CD4-positive, CD25-positive, alpha-beta regulatory T cell (primary cell): ENCODE measurements around the gene SNX32. TPM values are rescaled to one million over a fixed set of nuclear protein-coding genes. Genes with fewer than 3 reads are reported as not detected.

Experiments
- ATAC-seq, 2 donors: fragments of 150-1000 bp; cut with Tn5 transposase; one replicate each; pipeline ENCODE4 v1.10.0; 2021; ENCODE audit warnings: low read depth in 2 of 2, moderate number of reproducible peaks in 2 of 2, moderate library complexity in 1 of 2
- DNase-seq, 3 donors: peaks; one replicate each; pipeline versions ENCODE4 v3.0.0 to v3.0.0-alpha.2; 2012 to 2022; ENCODE audit warnings: mixed read lengths in 1 of 3
- H3K27ac ChIP-seq: one replicate; pipeline ENCODE4 v1.7.0; 2013; ENCODE audit warnings: mild to moderate bottlenecking, low read length; ENCODE audit not compliant: insufficient read depth, poor library complexity, severe bottlenecking
- H3K27me3 ChIP-seq: one replicate; pipeline ENCODE4 v1.7.0; 2013; ENCODE audit warnings: low read length; ENCODE audit not compliant: control insufficient read depth, insufficient read depth
- H3K36me3 ChIP-seq: one replicate; pipeline ENCODE4 v1.7.0; 2013; ENCODE audit warnings: mild to moderate bottlenecking, low read length, moderate library complexity; ENCODE audit not compliant: control insufficient read depth, insufficient read depth
- H3K4me1 ChIP-seq: 2 replicates; pipeline ENCODE4 v1.7.0; 2013; ENCODE audit warnings: mild to moderate bottlenecking, low read length; ENCODE audit not compliant: insufficient read depth, control insufficient read depth, poor library complexity, severe bottlenecking
- H3K4me3 ChIP-seq: one replicate; pipeline ENCODE4 v1.7.0; 2013; ENCODE audit warnings: low read depth, mild to moderate bottlenecking, low read length, moderate library complexity
- H3K9me3 ChIP-seq, 2 experiments: 1 replicate in 1 of 2; 2 replicates in 1 of 2; pipeline ENCODE4 v1.7.0; 2013; ENCODE audit warnings: low read length in 2 of 2, mild to moderate bottlenecking in 1 of 2, moderate library complexity in 1 of 2; ENCODE audit not compliant: control insufficient read depth in 2 of 2
- H3K27ac Mint-ChIP-seq, 3 donors: one replicate each; pipeline ENCODE4 v1.8.0; 2020 to 2022; ENCODE audit warnings: mild to moderate bottlenecking in 3 of 3, mixed read lengths in 3 of 3, moderate library complexity in 2 of 3
- H3K27me3 Mint-ChIP-seq: one replicate; pipeline ENCODE4 v1.8.0; 2022; ENCODE audit warnings: mild to moderate bottlenecking, mixed read lengths
- H3K36me3 Mint-ChIP-seq: one replicate; pipeline ENCODE4 v1.8.0; 2020; ENCODE audit warnings: mixed read lengths
- H3K4me1 Mint-ChIP-seq, 4 donors: one replicate each; pipeline ENCODE4 v1.8.0; 2020 to 2022; ENCODE audit warnings: mixed read lengths in 4 of 4, mild to moderate bottlenecking in 1 of 4
- H3K4me3 Mint-ChIP-seq, 4 donors: one replicate each; pipeline ENCODE4 v1.8.0; 2020 to 2022; ENCODE audit warnings: mild to moderate bottlenecking in 4 of 4, mixed read lengths in 4 of 4, moderate library complexity in 3 of 4
- H3K9me3 Mint-ChIP-seq, 7 donors: one replicate each; pipeline ENCODE4 v1.8.0; 2020 to 2022; ENCODE audit warnings: mixed read lengths in 7 of 7, mild to moderate bottlenecking in 3 of 7, moderate library complexity in 2 of 7
- polyA plus RNA-seq, 4 donors: library from polyadenylated mRNA; unstranded; fragments of 300-500 nt; fragmentation: Illumina TruSeq; gene quantifications; one replicate each; pipeline ENCODE4 v1.2.3, GENCODE V29; 2021
- total RNA-seq: library from RNA; stranded (reverse); gene quantifications from one replicate; pipeline ENCODE4 v1.2.3, GENCODE V29; 2022

The SNX32 gene
- total and polyA plus RNA-seq, 5 donors from 2014 or later: 0.32 to 1.3 (median 0.44) TPM

DNA sequence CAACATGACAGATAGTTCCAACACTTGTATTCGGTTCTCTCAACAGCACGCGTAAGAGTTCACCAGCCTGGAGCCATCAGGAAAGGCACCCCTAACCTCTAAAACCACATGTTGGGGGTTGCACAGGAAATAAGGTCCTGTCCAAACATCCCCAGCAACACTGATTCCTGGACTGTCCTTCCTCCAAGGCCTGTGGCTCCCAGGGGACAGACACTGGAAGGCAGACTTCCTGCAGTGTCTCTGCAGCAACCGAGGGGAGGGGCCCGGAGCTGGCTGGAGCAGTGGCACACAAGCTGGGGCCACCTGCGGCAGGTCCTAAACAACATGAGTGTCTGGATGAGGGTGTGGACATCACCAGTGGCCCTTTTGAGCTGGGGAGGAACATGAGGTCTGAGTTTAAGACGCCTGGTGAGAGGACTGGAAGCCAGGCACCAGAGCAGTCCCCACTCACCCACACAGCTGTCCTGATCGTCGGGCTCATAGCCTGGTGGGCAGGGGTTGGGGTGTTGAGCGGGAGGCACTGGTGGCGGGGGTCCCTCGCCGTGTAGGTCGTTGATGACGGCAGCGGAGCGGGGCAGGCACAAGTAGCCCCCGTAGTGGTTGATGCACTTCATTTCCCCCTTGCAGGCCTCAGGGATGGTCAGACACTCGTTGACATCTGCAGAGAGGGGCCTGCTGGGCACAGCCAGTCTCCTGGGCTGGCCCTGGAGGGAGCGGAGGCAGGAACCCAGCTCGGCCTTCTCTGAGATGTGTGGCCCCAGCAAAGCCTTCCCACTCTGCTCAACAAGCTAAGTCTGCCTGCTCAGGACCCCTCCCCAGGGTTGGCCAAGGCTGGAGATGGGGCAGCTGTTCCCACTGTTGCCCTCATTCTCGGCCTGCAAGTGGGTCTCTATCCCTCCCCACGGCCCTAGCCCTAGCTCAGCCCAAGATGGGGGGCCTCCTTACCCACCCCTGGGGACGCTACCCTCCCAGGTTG is 37.2 kb downstream of the SNX32 start:
- Mint-ChIP-seq H3K9me3 (no peaks in the 10 kb centered on the region), H3K4me1 (peaks cover 0 to 24% (median 10%) of the 10 kb centered on the region in 4 donors), H3K27ac (peak overlapping the region in 1 of 3 donors; percentile 20)

DNA sequence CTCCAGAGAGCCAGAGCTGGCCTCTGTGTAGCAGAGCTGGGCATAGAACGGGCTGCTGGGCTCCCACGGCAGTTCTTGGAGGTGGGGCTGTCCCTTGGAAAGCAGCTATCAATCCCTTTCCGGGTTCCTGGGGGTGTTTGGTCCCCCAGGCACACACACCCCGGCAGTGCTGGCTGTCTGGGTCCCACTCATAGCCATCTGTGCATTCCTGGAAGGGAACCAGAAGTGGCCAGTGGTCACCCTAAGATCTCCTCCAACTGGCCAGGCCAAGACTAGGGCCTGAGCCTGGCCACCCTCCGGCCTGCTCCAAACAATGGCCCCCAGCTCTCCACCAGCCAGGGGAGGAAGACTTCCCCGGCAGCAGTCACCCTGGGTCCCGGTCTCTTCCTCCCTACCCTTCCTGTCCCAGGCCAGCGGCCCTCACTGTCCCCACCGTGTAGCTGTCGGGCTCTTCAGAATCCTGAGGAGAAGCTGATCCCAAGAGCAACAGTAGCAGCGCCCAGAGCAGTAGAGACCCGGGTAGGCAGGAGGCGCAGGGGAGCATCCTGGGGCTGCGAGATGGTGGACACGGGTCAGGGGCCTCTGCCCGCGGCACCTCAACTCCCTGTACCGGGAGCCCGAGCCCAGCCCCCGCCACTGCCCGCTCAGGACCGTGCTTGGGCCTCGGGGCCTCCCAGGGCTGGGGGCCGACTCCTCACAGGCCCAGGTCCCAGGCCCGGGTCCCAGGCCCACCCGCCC is 38.2 kb downstream of the SNX32 start:
- Histone ChIP-seq H3K27ac (no peak overlapping the region), H3K4me1 (peaks cover 16% of the 10 kb centered on the region), H3K4me3 (no peak overlapping the region), H3K36me3 (peaks cover 2% of the 10 kb centered on the region), H3K27me3 (no peaks in the 10 kb centered on the region), H3K9me3 (no peaks in the 10 kb centered on the region)
- H3K4me1 Mint-ChIP-seq: peaks cover 0 to 27% (median 10%) of the 10 kb centered on the region in 4 donors
- H3K36me3 Mint-ChIP-seq: no peaks in the 10 kb centered on the region
- ATAC-seq: no peak
- H3K27ac Mint-ChIP-seq: peak overlapping the region in 2 of 3 donors; percentile 26 to 32
- peaks cover 11% of the 10 kb centered on the region for H3K27me3 Mint-ChIP-seq
- H3K4me3 Mint-ChIP-seq: peak overlapping the region in 3 of 4 donors; percentile 44 to 81 (median 52)
- no peaks in the 10 kb centered on the region for H3K9me3 Mint-ChIP-seq
- no peak for DNase-seq

More for the DNA sequence above, 37.2 kb downstream of the SNX32 start:
- peaks cover 16% of the 10 kb centered on the region for H3K4me1 ChIP-seq
- ATAC-seq (no peak), DNase-seq (no peak)
- no peak overlapping the region for H3K27ac ChIP-seq
- peak overlapping the region in 2 of 4 donors; percentile 66 to 75 for H3K4me3 Mint-ChIP-seq
- H3K27me3 Mint-ChIP-seq: peaks cover 11% of the 10 kb centered on the region
- no peak overlapping the region for H3K4me3 ChIP-seq
- H3K36me3 Mint-ChIP-seq: no peaks in the 10 kb centered on the region
- peaks cover 4% of the 10 kb centered on the region for H3K36me3 ChIP-seq
- no peaks in the 10 kb centered on the region for H3K9me3 ChIP-seq
- H3K27me3 ChIP-seq: no peaks in the 10 kb centered on the region

DNA sequence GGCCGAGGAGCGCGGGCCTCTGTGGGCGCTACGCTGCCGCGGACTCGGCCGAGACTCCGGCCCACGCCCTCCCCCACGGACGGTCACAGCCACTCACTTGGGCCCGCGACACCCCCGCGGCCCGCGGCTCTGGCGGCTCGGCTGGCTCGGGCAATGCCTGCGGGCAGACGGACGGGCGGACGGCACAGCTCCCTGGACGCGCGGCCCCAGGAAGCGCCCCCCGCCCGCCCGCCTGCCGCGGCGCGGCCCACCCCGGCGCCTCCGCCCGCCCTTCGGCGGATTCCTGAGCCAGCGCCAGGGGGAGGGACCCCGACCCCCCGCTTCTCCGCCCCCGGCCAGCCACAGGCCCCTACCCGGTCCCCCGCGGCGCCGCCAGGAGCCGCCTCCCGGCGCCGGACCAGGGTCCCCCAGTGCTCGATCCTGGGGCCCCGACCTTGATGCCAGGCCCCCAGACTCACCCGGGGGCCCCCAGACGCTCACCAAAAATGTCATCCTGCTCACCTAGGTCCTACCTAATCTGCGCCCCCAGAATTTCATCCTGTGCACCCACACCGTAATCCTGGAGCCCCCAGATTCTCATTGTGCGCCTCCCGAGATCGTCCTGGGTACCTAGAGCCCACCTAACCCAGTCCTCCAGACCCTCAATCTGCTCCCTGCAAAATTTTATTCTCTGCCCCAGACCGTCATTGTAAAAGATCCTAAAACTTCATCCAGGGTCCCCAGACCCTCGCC is 39.0 kb downstream of the SNX32 start, which contains the start of gene EFEMP2:
EFEMP2 (minus strand) TSS at position 215 of the 732 bp plus-strand sequence. CDS start 446 bp downstream, outside the sequence.
- Mint-ChIP-seq H3K4me3 (peak within 1 kb of the TSS; percentile 73 to 99 (median 88)), H3K9me3 (no peaks in the 10 kb centered on the region), H3K27me3 (peaks cover 11% of the 10 kb centered on the region), H3K36me3 (no peaks in the 10 kb centered on the region), H3K4me1 (peaks cover 0 to 27% (median 10%) of the 10 kb centered on the region in 4 donors), H3K27ac (peak within 1 kb of the TSS; percentile 73 to 95 (median 79))
- H3K27me3 ChIP-seq: no peaks in the 10 kb centered on the region
- H3K4me1 ChIP-seq: peaks cover 16% of the 10 kb centered on the region
- peak within 1 kb of the TSS; percentile 88 for H3K27ac ChIP-seq
- peaks cover 1% of the 10 kb centered on the region for H3K36me3 ChIP-seq
- DNase-seq (no peak), ATAC-seq (no peak)
- H3K4me3 ChIP-seq: peak within 1 kb of the TSS; percentile 61
- H3K9me3 ChIP-seq: no peaks in the 10 kb centered on the region

DNA sequence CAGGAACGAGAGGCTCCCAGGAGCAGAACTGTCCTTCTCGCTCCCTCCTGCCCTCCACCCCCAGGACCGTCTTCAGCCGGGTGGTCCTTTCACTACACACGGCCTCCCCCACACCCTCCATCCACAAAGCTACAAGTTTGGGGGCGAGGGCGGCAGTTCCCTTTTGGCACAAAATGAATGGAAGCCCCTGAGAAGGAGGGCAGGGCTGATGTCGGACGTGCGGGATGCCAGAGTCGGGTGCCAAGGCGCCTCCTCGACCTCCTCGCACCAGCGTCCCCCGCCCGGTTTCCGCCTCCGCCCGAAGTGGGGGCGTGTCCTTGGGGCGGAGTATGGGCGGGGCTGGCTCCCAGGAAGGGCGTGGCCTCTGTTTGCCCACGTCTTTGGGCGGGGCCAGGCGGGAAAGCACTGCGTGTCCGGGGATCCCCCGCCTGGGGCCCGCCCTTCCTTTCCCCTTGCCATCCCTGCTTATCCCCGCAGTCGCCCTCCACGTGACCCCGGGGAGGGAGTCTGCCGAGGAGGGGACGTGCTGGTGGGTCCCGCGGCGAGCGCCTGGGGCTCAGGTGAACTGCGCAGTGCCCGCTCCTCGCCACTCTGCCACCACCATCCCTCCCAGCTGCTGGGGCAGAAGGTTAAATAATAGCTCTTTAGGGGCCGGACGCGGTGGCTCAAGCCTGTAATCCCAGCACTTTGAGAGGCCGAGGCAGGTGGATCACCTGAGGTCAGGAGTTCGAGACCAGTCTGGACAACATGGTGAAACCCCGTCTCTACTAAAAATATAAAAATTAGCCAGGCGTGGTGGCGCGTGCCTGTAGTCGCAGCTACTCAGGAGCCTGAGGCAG is 39.8 kb downstream of the SNX32 start:
- H3K9me3 ChIP-seq: no peaks in the 10 kb centered on the region
- peak overlapping the region; percentile 63 to 95 (median 79) for H3K27ac Mint-ChIP-seq
- peaks cover 16% of the 10 kb centered on the region for H3K4me1 ChIP-seq
- peak overlapping the region; percentile 73 to 99 (median 88) for H3K4me3 Mint-ChIP-seq
- peak overlapping the region; percentile 61 for H3K4me3 ChIP-seq
- peak overlapping the region; percentile 88 for H3K27ac ChIP-seq
- H3K36me3 Mint-ChIP-seq: no peaks in the 10 kb centered on the region
- no peaks in the 10 kb centered on the region for H3K27me3 ChIP-seq
- peaks cover 0 to 32% (median 10%) of the 10 kb centered on the region in 4 donors for H3K4me1 Mint-ChIP-seq
- H3K36me3 ChIP-seq: no peaks in the 10 kb centered on the region
- H3K9me3 Mint-ChIP-seq: no peaks in the 10 kb centered on the region
- H3K27me3 Mint-ChIP-seq: peaks cover 11% of the 10 kb centered on the region
- DNase-seq: peak; percentile 93 to 96 (median 93)
- ATAC-seq: peak; percentile 88 to 92

DNA sequence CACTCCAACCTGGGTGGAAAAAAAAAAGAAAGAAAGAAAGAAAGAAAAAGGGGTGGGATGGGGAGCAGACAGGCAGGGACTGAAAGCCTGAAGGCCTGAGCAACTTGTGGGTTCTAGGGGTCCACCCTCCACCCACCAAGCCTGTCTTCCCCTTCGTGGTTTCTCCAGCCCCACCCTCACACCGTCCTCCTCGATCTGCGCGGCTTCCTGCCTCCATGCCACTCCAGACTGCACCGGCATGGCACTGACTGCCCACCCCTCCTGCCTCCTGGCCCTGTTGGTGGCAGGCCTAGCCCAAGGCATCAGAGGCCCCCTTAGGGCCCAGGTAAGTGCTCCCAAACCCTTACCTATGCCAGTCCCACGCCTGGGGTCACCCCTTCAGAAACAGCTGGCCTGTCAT is 45.9 kb downstream of the SNX32 start, which contains the start of gene CTSW:
CTSW (plus strand) TSS at position 221 of the 400 bp plus-strand sequence; CDS start at position 239, 18 bp downstream.
- DNase-seq: peak in 1 of 3 donors; percentile 61
- Histone ChIP-seq H3K27ac (peak within 1 kb of the TSS; percentile 33), H3K4me3 (no peak within 1 kb of the TSS)

DNA sequence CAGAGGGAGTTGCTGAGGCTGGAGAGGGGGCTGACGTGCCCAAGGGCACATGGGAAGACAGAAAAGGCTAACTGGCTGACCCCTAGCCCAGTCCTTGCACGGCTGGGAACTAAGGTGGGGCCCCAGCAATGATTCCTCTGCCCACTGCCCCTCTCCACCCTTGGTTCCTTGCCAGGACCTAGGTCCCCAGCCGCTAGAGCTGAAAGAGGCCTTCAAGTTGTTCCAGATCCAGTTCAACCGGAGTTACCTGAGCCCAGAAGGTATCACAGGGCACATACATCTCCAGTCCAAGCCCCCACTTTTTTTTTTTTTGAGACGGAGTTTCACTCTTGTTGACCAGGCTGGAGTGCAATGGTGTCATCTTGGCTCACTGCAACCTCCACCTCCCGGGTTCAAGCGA is 46.3 kb downstream of the SNX32 start:
- Histone ChIP-seq H3K27me3 (no peaks in the 10 kb centered on the region), H3K36me3 (peaks cover 14% of the 10 kb centered on the region), H3K27ac (peak overlapping the region; percentile 33), H3K4me3 (no peak overlapping the region), H3K4me1 (peaks cover 32% of the 10 kb centered on the region), H3K9me3 (no peaks in the 10 kb centered on the region)
- no peaks in the 10 kb centered on the region for H3K27me3 Mint-ChIP-seq
- ATAC-seq (no peak), DNase-seq (no peak)
- no peaks in the 10 kb centered on the region for H3K9me3 Mint-ChIP-seq
- peaks cover 9% of the 10 kb centered on the region for H3K36me3 Mint-ChIP-seq
- H3K4me3 Mint-ChIP-seq: no peak overlapping the region
- H3K4me1 Mint-ChIP-seq: peaks cover 0 to 49% (median 20%) of the 10 kb centered on the region in 4 donors
- peak overlapping the region in 2 of 3 donors; percentile 12 to 36 for H3K27ac Mint-ChIP-seq

More for the DNA sequence above, 45.9 kb downstream of the SNX32 start, which contains the start of gene CTSW:
- Mint-ChIP-seq H3K9me3 (no peaks in the 10 kb centered on the region), H3K36me3 (peaks cover 6% of the 10 kb centered on the region), H3K4me3 (peak within 1 kb of the TSS in 3 of 4 donors; percentile 41 to 75 (median 75)), H3K27ac (peak within 1 kb of the TSS in 2 of 3 donors; percentile 66 to 69), H3K27me3 (no peaks in the 10 kb centered on the region), H3K4me1 (peaks cover 0 to 45% (median 17%) of the 10 kb centered on the region in 4 donors)
- Histone ChIP-seq H3K27me3 (no peaks in the 10 kb centered on the region), H3K36me3 (peaks cover 14% of the 10 kb centered on the region), H3K9me3 (no peaks in the 10 kb centered on the region), H3K4me1 (peaks cover 27% of the 10 kb centered on the region)
- ATAC-seq: peak; percentile 61 to 62
